Measurements from ENCODE around the gene FAM98B. TPM values are rescaled to one million over a fixed set of nuclear protein-coding genes. Genes with fewer than 3 reads are reported as not detected.

FAM98B gene
- total RNA-seq, 1 experiment from 2014 or later, result 50.0 TPM

DNA sequence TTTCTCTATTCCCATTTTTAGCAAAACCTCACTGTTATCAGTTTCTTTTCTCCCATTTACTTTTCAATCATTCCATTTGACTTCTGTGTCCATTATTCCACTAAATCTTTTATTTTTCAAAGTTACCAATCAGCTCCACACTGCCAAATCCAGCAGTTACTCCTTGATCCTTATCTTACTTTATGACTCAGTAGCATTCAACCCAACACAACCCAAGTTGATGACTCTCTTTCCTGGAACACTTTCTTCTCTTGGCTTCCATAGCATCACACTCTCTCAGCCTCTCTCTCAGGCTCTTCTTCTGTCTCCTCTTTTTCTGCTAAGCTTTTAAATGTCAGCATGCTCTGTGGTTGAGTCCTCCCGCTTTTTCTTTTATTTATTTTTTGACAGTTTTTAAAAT is 74.4 kb downstream of the FAM98B start:
- Histone ChIP-seq H2AK5ac (ENCODE audit: insufficient read length, low read length) (no peak overlapping the region), H3K9ac (ENCODE audit: extremely low read depth, insufficient read length, low read length) (no peak overlapping the region), H4K91ac (ENCODE audit: insufficient read length, low read depth, low read length) (no peak overlapping the region), H3K79me1 (ENCODE audit: insufficient read depth, low read depth, low read length, poor library complexity, severe bottlenecking) (no peaks in the 10 kb centered on the region), H2BK5ac (ENCODE audit: insufficient read length, low read length) (no peak overlapping the region), H3K4me2 (ENCODE audit: insufficient read depth, insufficient read length, low read length) (no peak overlapping the region), H3K27me3 (ENCODE audit: insufficient read depth, low read length) (no peaks in the 10 kb centered on the region), H3T11ph (ENCODE audit: low read length) (no peak overlapping the region), H3K18ac (ENCODE audit: insufficient read length, low read depth, low read length) (no peak overlapping the region), H3K4me1 (ENCODE audit: insufficient read depth, low read length) (no peaks in the 10 kb centered on the region), H3K79me2 (ENCODE audit: insufficient read depth, low read length) (no peaks in the 10 kb centered on the region), H3K9me3 (ENCODE audit: control insufficient read depth, low read depth, low read length) (no peaks in the 10 kb centered on the region), H4K20me1 (ENCODE audit: control insufficient read depth, insufficient read depth, insufficient read length) (no peaks in the 10 kb centered on the region), H2BK120ac (ENCODE audit: low read depth, low read length, poor library complexity, severe bottlenecking) (no peak overlapping the region), H3K27ac (ENCODE audit: insufficient read length, low read depth, low read length) (no peak overlapping the region), H3K4ac (ENCODE audit: low read depth, low read length) (no peak overlapping the region), H3K23ac (ENCODE audit: insufficient read length, low read depth, low read length) (no peak overlapping the region), H2BK15ac (ENCODE audit: low read depth, low read length) (no peak overlapping the region), H3K14ac (ENCODE audit: insufficient read depth, low read length) (no peak overlapping the region), H2BK12ac (ENCODE audit: insufficient read length, low read depth, low read length) (no peak overlapping the region), H4K5ac (ENCODE audit: insufficient read length, low read depth, low read length) (no peak overlapping the region), H3K23me2 (ENCODE audit: insufficient read length, low read depth, low read length, poor library complexity, severe bottlenecking) (no peaks in the 10 kb centered on the region), H2AFZ (ENCODE audit: low read length) (no peak overlapping the region), H3K56ac (ENCODE audit: insufficient read length, low read depth, low read length) (no peak overlapping the region), H4K8ac (replicated peaks; ENCODE audit: insufficient read length, low read depth, low read length) (no peak overlapping the region), H2BK20ac (ENCODE audit: low read depth, low read length, poor library complexity, severe bottlenecking) (no peak overlapping the region)
- no peak for DNase-seq
- Mint-ChIP-seq H3K27ac (no peak overlapping the region), H3K9me3 (no peaks in the 10 kb centered on the region), H3K36me3 (ENCODE audit: insufficient read depth in 1 of 3, low read depth in 3 of 3) (no peaks in the 10 kb centered on the region), H3K4me1 (no peaks in the 10 kb centered on the region), H3K27me3 (ENCODE audit: low read depth) (no peaks in the 10 kb centered on the region; the same call in 1 of the 2 replicates), H3K4me3 (no peak overlapping the region)
- WGBS (ENCODE audit: extremely low coverage, insufficient read length, low lambda C conversion rate), result no CpG with 5 or more reads among the region's 1 CpG
- TF ChIP-seq, protein P1, sequence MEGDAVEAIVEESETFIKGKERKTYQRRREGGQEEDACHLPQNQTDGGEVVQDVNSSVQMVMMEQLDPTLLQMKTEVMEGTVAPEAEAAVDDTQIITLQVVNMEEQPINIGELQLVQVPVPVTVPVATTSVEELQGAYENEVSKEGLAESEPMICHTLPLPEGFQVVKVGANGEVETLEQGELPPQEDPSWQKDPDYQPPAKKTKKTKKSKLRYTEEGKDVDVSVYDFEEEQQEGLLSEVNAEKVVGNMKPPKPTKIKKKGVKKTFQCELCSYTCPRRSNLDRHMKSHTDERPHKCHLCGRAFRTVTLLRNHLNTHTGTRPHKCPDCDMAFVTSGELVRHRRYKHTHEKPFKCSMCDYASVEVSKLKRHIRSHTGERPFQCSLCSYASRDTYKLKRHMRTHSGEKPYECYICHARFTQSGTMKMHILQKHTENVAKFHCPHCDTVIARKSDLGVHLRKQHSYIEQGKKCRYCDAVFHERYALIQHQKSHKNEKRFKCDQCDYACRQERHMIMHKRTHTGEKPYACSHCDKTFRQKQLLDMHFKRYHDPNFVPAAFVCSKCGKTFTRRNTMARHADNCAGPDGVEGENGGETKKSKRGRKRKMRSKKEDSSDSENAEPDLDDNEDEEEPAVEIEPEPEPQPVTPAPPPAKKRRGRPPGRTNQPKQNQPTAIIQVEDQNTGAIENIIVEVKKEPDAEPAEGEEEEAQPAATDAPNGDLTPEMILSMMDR (conservative IDR thresholded peaks at IDR 0.05), result no peak

All from H9 (cell line).